ENCODE measurements around the gene C3orf62.
A peak's percentile ranks its signal among the peaks of the same experiment; 100 is the strongest.

C3orf62 gene

DNA sequence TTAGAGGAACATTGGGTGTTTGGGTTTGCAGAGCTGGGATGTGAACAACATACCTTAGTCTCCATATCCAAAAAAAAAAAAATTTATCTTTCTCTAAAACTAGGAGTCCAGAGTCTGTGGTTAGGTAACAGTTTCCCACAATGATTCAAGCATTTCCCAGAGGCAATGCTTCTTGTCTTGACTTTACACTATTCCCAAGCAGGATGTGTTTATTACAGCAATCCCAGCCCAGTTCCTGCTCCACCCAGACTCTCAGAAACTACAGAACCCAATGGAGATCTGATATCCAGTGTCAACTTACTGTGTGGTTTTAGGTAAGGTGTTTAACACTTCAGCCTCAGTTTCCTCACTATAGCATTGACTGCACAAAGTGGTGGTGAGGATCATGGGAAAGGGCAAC is 2.3 kb upstream of the C3orf62 start:
- Histone ChIP-seq H3K4me3 (ENCODE audit: severe bottlenecking) (no peak overlapping the region), H3K27ac (ENCODE audit: poor library complexity, severe bottlenecking) (peak overlapping the region; percentile 16), H3K27me3 (ENCODE audit: insufficient read depth, poor library complexity, severe bottlenecking) (no peaks in the 10 kb centered on the region), H3K9me3 (ENCODE audit: severe bottlenecking) (no peaks in the 10 kb centered on the region), H3K36me3 (ENCODE audit: low read depth) (peaks cover 56% of the 10 kb centered on the region), H3K4me1 (ENCODE audit: insufficient read depth, poor library complexity, severe bottlenecking) (peaks cover 9% of the 10 kb centered on the region)
- DNase-seq (ENCODE audit: low spot score) (no peak), ATAC-seq (ENCODE audit: low read depth) (peak; percentile 11; the same call in 1 of the 3 replicates)
- TF ChIP-seq, protein P1, sequence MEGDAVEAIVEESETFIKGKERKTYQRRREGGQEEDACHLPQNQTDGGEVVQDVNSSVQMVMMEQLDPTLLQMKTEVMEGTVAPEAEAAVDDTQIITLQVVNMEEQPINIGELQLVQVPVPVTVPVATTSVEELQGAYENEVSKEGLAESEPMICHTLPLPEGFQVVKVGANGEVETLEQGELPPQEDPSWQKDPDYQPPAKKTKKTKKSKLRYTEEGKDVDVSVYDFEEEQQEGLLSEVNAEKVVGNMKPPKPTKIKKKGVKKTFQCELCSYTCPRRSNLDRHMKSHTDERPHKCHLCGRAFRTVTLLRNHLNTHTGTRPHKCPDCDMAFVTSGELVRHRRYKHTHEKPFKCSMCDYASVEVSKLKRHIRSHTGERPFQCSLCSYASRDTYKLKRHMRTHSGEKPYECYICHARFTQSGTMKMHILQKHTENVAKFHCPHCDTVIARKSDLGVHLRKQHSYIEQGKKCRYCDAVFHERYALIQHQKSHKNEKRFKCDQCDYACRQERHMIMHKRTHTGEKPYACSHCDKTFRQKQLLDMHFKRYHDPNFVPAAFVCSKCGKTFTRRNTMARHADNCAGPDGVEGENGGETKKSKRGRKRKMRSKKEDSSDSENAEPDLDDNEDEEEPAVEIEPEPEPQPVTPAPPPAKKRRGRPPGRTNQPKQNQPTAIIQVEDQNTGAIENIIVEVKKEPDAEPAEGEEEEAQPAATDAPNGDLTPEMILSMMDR (IDR thresholded peaks at IDR 0.05; ENCODE audit: poor library complexity, severe bottlenecking), result no peak

DNA sequence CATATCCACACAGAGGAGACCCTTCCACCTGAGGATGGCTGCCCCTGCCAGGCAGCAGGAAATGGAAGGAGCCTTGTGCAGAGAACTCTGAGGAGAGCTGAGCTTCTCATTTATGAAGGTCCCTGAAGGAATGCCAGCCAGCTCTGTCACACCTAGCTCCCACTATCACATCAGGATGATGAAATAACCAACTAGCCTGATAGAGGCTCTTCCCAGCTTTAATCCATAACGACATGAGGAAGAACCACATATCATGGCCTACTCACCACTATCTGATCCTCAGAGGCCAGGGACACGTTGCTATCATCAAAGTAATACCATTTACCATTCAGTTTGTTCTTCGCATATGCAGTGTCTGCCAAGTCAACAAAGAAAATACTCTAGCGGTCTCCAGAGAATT is 1.5 kb upstream of the C3orf62 start:
- peaks cover 47% of the 10 kb centered on the region for H3K36me3 ChIP-seq (ENCODE audit: low read depth)
- no peak for ATAC-seq (ENCODE audit: low read depth)

DNA sequence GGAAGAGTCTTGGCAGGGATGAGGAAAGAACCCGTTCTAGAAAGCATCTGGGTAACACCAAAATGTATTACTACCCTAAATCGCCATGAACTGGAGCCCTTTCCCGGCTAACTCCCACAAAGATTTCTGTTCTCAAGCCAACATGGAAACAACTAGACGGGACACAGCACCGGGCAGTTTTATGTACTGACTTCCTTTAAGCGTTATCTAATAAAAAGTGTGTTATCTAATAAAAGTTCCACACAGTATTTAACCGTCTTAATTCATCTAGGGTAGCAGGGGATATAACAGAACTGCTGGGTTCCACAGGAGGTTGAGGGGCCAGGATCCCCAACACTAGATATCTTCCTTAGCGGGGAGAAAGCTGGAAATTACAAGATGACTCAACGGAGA is 347 bp upstream of the C3orf62 start:
- Histone ChIP-seq H3K4me3 (ENCODE audit: severe bottlenecking) (peak overlapping the region; percentile 28), H3K36me3 (ENCODE audit: low read depth) (peaks cover 43% of the 10 kb centered on the region)

More for the DNA sequence above, 1.5 kb upstream of the C3orf62 start:
- TF ChIP-seq, protein P1 (IDR thresholded peaks at IDR 0.05; ENCODE audit: poor library complexity, severe bottlenecking), result no peak
- H3K9me3 ChIP-seq (ENCODE audit: severe bottlenecking), result no peaks in the 10 kb centered on the region
- H3K4me1 ChIP-seq (ENCODE audit: insufficient read depth, poor library complexity, severe bottlenecking), result peaks cover 9% of the 10 kb centered on the region
- DNase-seq (ENCODE audit: low spot score), result no peak
- no peaks in the 10 kb centered on the region for H3K27me3 ChIP-seq (ENCODE audit: insufficient read depth, poor library complexity, severe bottlenecking)
- H3K27ac ChIP-seq (ENCODE audit: poor library complexity, severe bottlenecking), result no peak overlapping the region
- no peak overlapping the region for H3K4me3 ChIP-seq (ENCODE audit: severe bottlenecking)

DNA sequence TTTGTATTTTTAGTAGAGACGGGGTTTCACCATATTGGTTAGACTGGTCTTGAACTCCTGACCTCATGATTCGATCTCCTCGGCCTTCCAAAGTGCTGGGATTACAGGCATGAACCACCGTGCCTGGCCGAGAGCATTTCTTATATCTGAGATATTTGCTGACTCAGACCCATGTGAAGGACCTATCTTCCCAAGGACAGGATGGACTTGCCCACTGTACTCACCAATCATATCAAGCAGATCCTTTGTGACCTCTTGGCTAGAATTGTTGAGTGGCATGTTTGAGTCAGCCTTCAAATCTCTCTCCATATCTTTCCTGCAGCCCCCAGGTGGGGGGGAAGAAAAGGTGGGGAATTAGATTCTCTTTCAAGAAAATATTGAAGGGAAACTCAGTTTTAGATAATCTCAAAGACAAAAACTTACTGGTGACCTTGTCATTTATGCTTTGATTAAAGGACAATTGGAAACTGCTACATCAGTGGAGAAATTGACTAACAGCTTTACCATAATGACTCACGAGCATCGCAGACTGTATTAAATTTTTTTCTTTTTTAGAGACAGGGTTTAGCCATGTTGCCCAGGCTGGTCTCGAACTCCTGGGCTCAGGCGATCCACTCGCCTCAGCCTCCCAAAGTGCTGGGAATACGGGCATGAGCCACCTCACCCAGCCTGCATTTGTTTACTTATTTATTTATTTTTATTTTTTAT is 3.1 kb downstream of the C3orf62 start:
- DNase-seq (ENCODE audit: low spot score), result no peak
- Histone ChIP-seq H3K4me3 (ENCODE audit: severe bottlenecking) (no peak overlapping the region), H3K36me3 (ENCODE audit: low read depth) (peaks cover 16% of the 10 kb centered on the region), H3K27me3 (ENCODE audit: insufficient read depth, poor library complexity, severe bottlenecking) (no peaks in the 10 kb centered on the region), H3K27ac (ENCODE audit: poor library complexity, severe bottlenecking) (no peak overlapping the region), H3K4me1 (ENCODE audit: insufficient read depth, poor library complexity, severe bottlenecking) (peaks cover 9% of the 10 kb centered on the region), H3K9me3 (ENCODE audit: severe bottlenecking) (no peaks in the 10 kb centered on the region)
- TF ChIP-seq, protein P1 (IDR thresholded peaks at IDR 0.05; ENCODE audit: poor library complexity, severe bottlenecking), result no peak
- no peak for ATAC-seq (ENCODE audit: low read depth)

More for the DNA sequence above, 347 bp upstream of the C3orf62 start:
- peak overlapping the region; percentile 43 for H3K27ac ChIP-seq (ENCODE audit: poor library complexity, severe bottlenecking)
- H3K27me3 ChIP-seq (ENCODE audit: insufficient read depth, poor library complexity, severe bottlenecking), result no peaks in the 10 kb centered on the region
- no peaks in the 10 kb centered on the region for H3K9me3 ChIP-seq (ENCODE audit: severe bottlenecking)
- TF ChIP-seq, protein P1 (IDR thresholded peaks at IDR 0.05; ENCODE audit: poor library complexity, severe bottlenecking), result no peak
- ATAC-seq (ENCODE audit: low read depth) (no peak), DNase-seq (ENCODE audit: low spot score) (no peak)
- peaks cover 9% of the 10 kb centered on the region for H3K4me1 ChIP-seq (ENCODE audit: insufficient read depth, poor library complexity, severe bottlenecking)

DNA sequence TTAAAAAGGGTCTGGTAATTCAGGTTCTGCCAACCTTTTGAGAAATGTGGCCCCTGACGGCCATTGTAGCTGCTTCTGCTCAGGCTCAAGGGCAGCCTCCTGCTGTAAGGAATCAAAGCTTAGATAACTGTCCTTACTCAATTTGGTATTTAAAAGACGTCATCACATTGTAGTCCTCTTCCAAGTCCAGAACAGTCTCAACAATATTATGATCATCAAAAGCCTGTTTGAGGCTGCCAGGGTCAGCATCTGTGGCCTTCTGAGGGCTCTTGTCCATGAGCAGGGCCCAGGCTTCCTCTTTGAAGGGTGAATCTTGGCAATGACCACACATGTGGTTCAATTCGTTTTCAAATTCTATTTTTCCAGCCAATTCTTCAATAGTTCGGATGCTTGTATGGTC is 6.0 kb downstream of the C3orf62 start:
- peaks cover 2% of the 10 kb centered on the region for H3K4me1 ChIP-seq (ENCODE audit: insufficient read depth, poor library complexity, severe bottlenecking)
- ATAC-seq (ENCODE audit: low read depth), result no peak
- no peak overlapping the region for H3K27ac ChIP-seq (ENCODE audit: poor library complexity, severe bottlenecking)
- DNase-seq (ENCODE audit: low spot score), result no peak
- H3K9me3 ChIP-seq (ENCODE audit: severe bottlenecking), result no peaks in the 10 kb centered on the region
- TF ChIP-seq, protein P1 (IDR thresholded peaks at IDR 0.05; ENCODE audit: poor library complexity, severe bottlenecking), result no peak
- no peaks in the 10 kb centered on the region for H3K27me3 ChIP-seq (ENCODE audit: insufficient read depth, poor library complexity, severe bottlenecking)
- no peaks in the 10 kb centered on the region for H3K36me3 ChIP-seq (ENCODE audit: low read depth)
- H3K4me3 ChIP-seq (ENCODE audit: severe bottlenecking), result no peak overlapping the region

Data from RWPE2 (cell line).